NB4 (cell line): Measurements from ENCODE around the gene NKAIN4.

Source experiments
- DNase-seq: peaks from one replicate; pipeline ENCODE4 v3.0.0; 2010; ENCODE audit warnings: low read depth
- H3K4me3 ChIP-seq: one replicate; pipeline ENCODE4 v1.5.1; 2011; ENCODE audit warnings: mild to moderate bottlenecking, low read depth, low read length, moderate library complexity
- CTCF ChIP-seq: IDR thresholded peaks from one replicate; pipeline ENCODE4 v1.5.1; 2012; ENCODE audit warnings: low read depth, low read length
- MAX ChIP-seq: IDR thresholded peaks from 2 replicates; pipeline ENCODE4 v1.6.1; 2011; ENCODE audit warnings: low read depth, low read length
- MYC ChIP-seq: IDR thresholded peaks from 2 replicates; pipeline ENCODE4 v1.6.1; 2011; ENCODE audit warnings: low read depth, low read length
- POLR2A ChIP-seq: IDR thresholded peaks from 2 replicates; pipeline ENCODE4 v1.6.1; 2011; ENCODE audit warnings: mild to moderate bottlenecking; ENCODE audit not compliant: insufficient read length; ENCODE audit errors: extremely low read depth

Gene NKAIN4

GRCh38 chr20:63268256-63268655 is 14.0 kb upstream of the NKAIN4 start:
- no peak for DNase-seq
- TF ChIP-seq MYC: no peak
- TF ChIP-seq POLR2A: no peak
- no peak for TF ChIP-seq MAX
- no peak for TF ChIP-seq CTCF
- H3K4me3 ChIP-seq: no peak overlapping the region

- no peak for TF ChIP-seq CTCF
- TF ChIP-seq POLR2A: no peak
- no peak for TF ChIP-seq MYC
- TF ChIP-seq MAX: no peak
- H3K4me3 ChIP-seq: no peak overlapping the region
- DNase-seq: no peak
Observed at GRCh38 chr20:63267691-63268090, 13.4 kb upstream of the NKAIN4 start.

- TF ChIP-seq CTCF: no peak
- TF ChIP-seq MAX: no peak
- no peak for TF ChIP-seq MYC
- no peak for TF ChIP-seq POLR2A
- no peak overlapping the region for H3K4me3 ChIP-seq
- DNase-seq: no peak
Observed at GRCh38 chr20:63265891-63266515, 11.7 kb upstream of the NKAIN4 start.

- H3K4me3 ChIP-seq: no peak overlapping the region
- TF ChIP-seq MYC: no peak
- no peak for TF ChIP-seq CTCF
- no peak for TF ChIP-seq MAX
- no peak for TF ChIP-seq POLR2A
- no peak for DNase-seq
Observed at GRCh38 chr20:63264519-63264918, 10.3 kb upstream of the NKAIN4 start.

- TF ChIP-seq CTCF: no peak
- no peak for TF ChIP-seq POLR2A
- no peak for TF ChIP-seq MYC
- TF ChIP-seq MAX: no peak
- no peak for DNase-seq
- H3K4me3 ChIP-seq: no peak overlapping the region
Observed at GRCh38 chr20:63264000-63264399, 9.7 kb upstream of the NKAIN4 start.
